ENCODE measurements around the gene RPL31. TPM values are rescaled to one million over a fixed set of nuclear protein-coding genes. Genes with fewer than 3 reads are reported as not detected.

The RPL31 gene
- total RNA-seq, 1 donor from 2014 or later: 1,828 TPM

GRCh38 chr2:101030866-101031554 lies 28.9 kb downstream of the RPL31 start:
- intact Hi-C loops (cut with micrococcal nuclease): no loop called here

GRCh38 chr2:101032084-101032776 lies 30.1 kb downstream of the RPL31 start:
- POLR2A ChIA-PET: no interaction called here
- Mint-ChIP-seq H3K27me3 (peaks cover 4% of the 10 kb centered on the region), H3K4me3 (no peak overlapping the region), H3K36me3 (ENCODE audit: low read depth) (no peaks in the 10 kb centered on the region), H3K27ac (no peak overlapping the region), H3K9me3 (no peaks in the 10 kb centered on the region), H3K4me1 (no peaks in the 10 kb centered on the region)
- CTCF ChIA-PET: interaction anchor here (0.7 to 2.1 kb wide), 4 partner anchors 20 to 186 kb away, joined by 3 to 6 read pairs (median 4); no protein-coding TSS in a partner anchor
- TF ChIP-seq, protein P1, sequence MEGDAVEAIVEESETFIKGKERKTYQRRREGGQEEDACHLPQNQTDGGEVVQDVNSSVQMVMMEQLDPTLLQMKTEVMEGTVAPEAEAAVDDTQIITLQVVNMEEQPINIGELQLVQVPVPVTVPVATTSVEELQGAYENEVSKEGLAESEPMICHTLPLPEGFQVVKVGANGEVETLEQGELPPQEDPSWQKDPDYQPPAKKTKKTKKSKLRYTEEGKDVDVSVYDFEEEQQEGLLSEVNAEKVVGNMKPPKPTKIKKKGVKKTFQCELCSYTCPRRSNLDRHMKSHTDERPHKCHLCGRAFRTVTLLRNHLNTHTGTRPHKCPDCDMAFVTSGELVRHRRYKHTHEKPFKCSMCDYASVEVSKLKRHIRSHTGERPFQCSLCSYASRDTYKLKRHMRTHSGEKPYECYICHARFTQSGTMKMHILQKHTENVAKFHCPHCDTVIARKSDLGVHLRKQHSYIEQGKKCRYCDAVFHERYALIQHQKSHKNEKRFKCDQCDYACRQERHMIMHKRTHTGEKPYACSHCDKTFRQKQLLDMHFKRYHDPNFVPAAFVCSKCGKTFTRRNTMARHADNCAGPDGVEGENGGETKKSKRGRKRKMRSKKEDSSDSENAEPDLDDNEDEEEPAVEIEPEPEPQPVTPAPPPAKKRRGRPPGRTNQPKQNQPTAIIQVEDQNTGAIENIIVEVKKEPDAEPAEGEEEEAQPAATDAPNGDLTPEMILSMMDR (IDR thresholded peaks at IDR 0.05): no peak
- ATAC-seq (ENCODE audit: low read depth) (no peak), DNase-seq (no peak)
- intact Hi-C loops (cut with micrococcal nuclease): no loop called here

More at GRCh38 chr2:101030866-101031554, 28.9 kb downstream of the RPL31 start:
- no peak for ATAC-seq (ENCODE audit: low read depth)
- DNase-seq: no peak
- CTCF ChIA-PET: interaction anchor here (1.2 to 2.1 kb wide), 2 partner anchors 174 to 187 kb away, joined by 3 to 6 read pairs; no protein-coding TSS in a partner anchor
- Mint-ChIP-seq H3K4me3 (no peak overlapping the region), H3K4me1 (no peaks in the 10 kb centered on the region), H3K36me3 (ENCODE audit: low read depth) (no peaks in the 10 kb centered on the region), H3K9me3 (no peaks in the 10 kb centered on the region), H3K27ac (no peak overlapping the region), H3K27me3 (peaks cover 4% of the 10 kb centered on the region)
- POLR2A ChIA-PET: no interaction called here
- TF ChIP-seq, protein P1 (IDR thresholded peaks at IDR 0.05): no peak

DNA sequence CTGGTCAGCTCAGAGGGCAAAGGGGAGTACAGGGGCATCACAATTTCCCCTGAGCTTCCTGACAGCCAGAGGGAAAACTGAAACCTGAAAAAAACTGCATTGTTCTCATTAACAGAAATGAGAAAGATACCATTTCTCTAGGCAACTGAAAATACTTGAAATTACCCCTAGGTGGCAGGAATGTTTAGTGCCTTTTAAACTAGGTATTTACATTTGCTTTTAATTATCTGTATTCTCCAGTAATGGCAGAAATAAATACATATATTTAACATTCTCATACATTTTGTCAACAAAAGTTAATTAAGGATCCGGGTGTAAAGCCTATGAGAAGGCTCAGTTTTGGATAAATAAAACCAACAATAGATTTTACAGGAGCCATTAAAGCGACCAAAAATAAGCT lies 34.5 kb downstream of the RPL31 start:
- no peak overlapping the region for H3K27ac Mint-ChIP-seq
- peaks cover 7% of the 10 kb centered on the region for H3K27me3 Mint-ChIP-seq
- no peaks in the 10 kb centered on the region for H3K36me3 Mint-ChIP-seq (ENCODE audit: low read depth)
- intact Hi-C loops (cut with micrococcal nuclease): loop anchor here (1.0 kb wide), 2 partner anchors 116 to 169 kb away; no protein-coding TSS in a partner anchor
- ATAC-seq (ENCODE audit: low read depth): no peak
- no peak overlapping the region for H3K4me3 Mint-ChIP-seq
- ChIA-PET CTCF (interaction anchor here (0.8 to 4.9 kb wide), 4 partner anchors 10 to 169 kb away, joined by 3 to 76 read pairs (median 8); no protein-coding TSS in a partner anchor), POLR2A (no interaction called here)
- DNase-seq: no peak
- no peaks in the 10 kb centered on the region for H3K9me3 Mint-ChIP-seq
- H3K4me1 Mint-ChIP-seq: no peaks in the 10 kb centered on the region
- TF ChIP-seq, protein P1 (IDR thresholded peaks at IDR 0.05): peak; percentile 45

DNA sequence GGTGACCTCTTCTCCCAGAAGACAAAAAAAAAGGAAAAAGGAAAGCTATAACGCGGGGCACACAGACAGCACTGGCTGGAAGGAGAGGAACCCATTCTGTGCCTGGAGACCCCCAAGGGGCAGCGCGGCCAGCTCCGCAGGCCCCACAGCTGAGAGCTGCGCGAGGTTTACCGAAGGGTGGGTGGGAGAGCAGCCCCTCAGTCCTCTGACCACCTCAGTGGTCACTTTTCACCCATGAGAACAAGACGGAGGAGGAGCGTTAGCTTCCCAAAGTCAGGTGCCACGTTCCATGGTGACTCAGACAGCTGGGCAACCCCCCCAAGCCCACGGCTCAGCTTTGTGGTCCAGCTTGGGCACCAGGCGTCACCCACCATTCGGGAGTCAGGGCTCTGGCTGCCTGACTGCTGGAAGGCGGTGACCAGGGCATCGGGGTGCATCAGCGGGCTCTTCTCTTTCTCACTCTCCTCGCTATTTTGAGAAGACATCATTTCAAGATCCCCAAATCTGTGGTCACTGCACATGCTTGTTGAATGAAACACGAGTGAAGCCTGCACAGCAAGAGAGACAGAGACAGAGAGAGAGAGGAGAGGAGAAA lies 35.2 kb downstream of the RPL31 start:
- ChIA-PET POLR2A (no interaction called here), CTCF (interaction anchor here (0.8 to 4.9 kb wide), 3 partner anchors 116 to 169 kb away, joined by 3 to 76 read pairs (median 12); no protein-coding TSS in a partner anchor)
- ATAC-seq (ENCODE audit: low read depth) (no peak), DNase-seq (no peak)
- TF ChIP-seq, protein P1 (IDR thresholded peaks at IDR 0.05): no peak
- Mint-ChIP-seq H3K9me3 (no peaks in the 10 kb centered on the region), H3K4me3 (no peak overlapping the region), H3K27me3 (peaks cover 7% of the 10 kb centered on the region), H3K4me1 (no peaks in the 10 kb centered on the region), H3K36me3 (ENCODE audit: low read depth) (no peaks in the 10 kb centered on the region), H3K27ac (no peak overlapping the region)
- intact Hi-C loops (cut with micrococcal nuclease): no loop called here

Data from activated B cell treated with CpG ODN at 0.5 μM for 24 hours (primary cell).